Neural cell (in vitro differentiated cells): ENCODE measurements around the gene ZDHHC7. TPM values are rescaled to one million over a fixed set of nuclear protein-coding genes. Genes with fewer than 3 reads are reported as not detected.
A peak's percentile ranks its signal among the peaks of the same experiment; 100 is the strongest.

Experiments
- H2AFZ ChIP-seq: fragments of 200-600, 300-800 bp; sonication (generic), shearing (Covaris generic); 2 replicates; pipeline ENCODE4 v1.6.0; 2014; ENCODE audit warnings: low read depth, mild to moderate bottlenecking, antibody characterized with exemption, low read length, moderate library complexity
- H3F3A ChIP-seq: fragments of 200-600 bp; shearing (Covaris generic); 2 replicates; pipeline ENCODE4 v1.6.1; 2016; ENCODE audit warnings: mild to moderate bottlenecking, moderate library complexity, mixed read lengths, antibody characterized with exemption, low read length; ENCODE audit not compliant: insufficient read depth, poor library complexity, severe bottlenecking
- H3K27ac ChIP-seq: fragments of 200-600, 300-800 bp; sonication (generic), shearing (Covaris generic); 2 replicates; pipeline ENCODE4 v1.5.1; 2014; ENCODE audit warnings: mild to moderate bottlenecking, low read length, moderate library complexity
- H3K27me3 ChIP-seq: fragments of 300-800, 200-600 bp; sonication (generic), shearing (Covaris generic); 2 replicates; pipeline ENCODE4 v1.6.0; 2014; ENCODE audit warnings: mild to moderate bottlenecking, low read depth, low read length, moderate library complexity; ENCODE audit not compliant: insufficient read depth
- H3K36me3 ChIP-seq: fragments of 300-800, 200-600 bp; sonication (generic), shearing (Covaris generic); 2 replicates; pipeline ENCODE4 v1.5.1; 2014; ENCODE audit warnings: mild to moderate bottlenecking, antibody characterized with exemption, low read length, moderate library complexity; ENCODE audit not compliant: insufficient read depth
- H3K4me2 ChIP-seq: fragments of 300-800, 200-600 bp; sonication (generic), shearing (Covaris generic); 2 replicates; pipeline ENCODE4 v1.6.0; 2014; ENCODE audit warnings: mild to moderate bottlenecking, low read length
- H3K4me3 ChIP-seq: fragments of 300-800, 200-600 bp; sonication (generic), shearing (Covaris generic); 2 replicates; pipeline ENCODE4 v1.5.1; 2014; ENCODE audit warnings: mild to moderate bottlenecking, low read length, moderate library complexity
- H3K79me2 ChIP-seq: fragments of 200-600 bp; shearing (Covaris generic); replicated peaks from 2 replicates; pipeline ENCODE4 v1.6.0; 2014; ENCODE audit warnings: mild to moderate bottlenecking, low read length, moderate library complexity; ENCODE audit not compliant: insufficient read depth
- H3K9ac ChIP-seq: fragments of 300-800, 200-600 bp; sonication (generic), shearing (Covaris generic); 2 replicates; pipeline ENCODE4 v1.6.1; 2016; ENCODE audit warnings: mild to moderate bottlenecking, low read length, mixed read lengths
- H3K9me2 ChIP-seq: fragments of 200-600 bp; shearing (Covaris generic); 2 replicates; pipeline ENCODE4 v1.6.1; 2016; ENCODE audit warnings: mild to moderate bottlenecking, low read length, mixed read lengths; ENCODE audit not compliant: insufficient read depth
- H3K9me3 ChIP-seq: fragments of 200-600, 300-800 bp; sonication (generic), shearing (Covaris generic); 2 replicates; pipeline ENCODE4 v1.6.1; 2016; ENCODE audit warnings: mild to moderate bottlenecking, mixed run types, low read length, moderate library complexity, mixed read lengths
- H4K20me1 ChIP-seq: fragments of 200-600 bp; shearing (Covaris generic); 2 replicates; pipeline ENCODE4 v1.6.1; 2016; ENCODE audit warnings: mild to moderate bottlenecking, mixed run types; ENCODE audit not compliant: insufficient read depth
- EP300 ChIP-seq: fragments of 450-650 bp; conservative IDR thresholded peaks from 2 replicates; pipeline ENCODE4 v1.6.1; 2014; ENCODE audit warnings: antibody characterized with exemption, mild to moderate bottlenecking, moderate library complexity; ENCODE audit not compliant: poor library complexity, severe bottlenecking
- EZH2 ChIP-seq: fragments of 200-600, 300-800 bp; shearing (Covaris generic), sonication (generic); IDR thresholded peaks from 2 replicates; pipeline ENCODE4 v1.6.1; 2014; ENCODE audit warnings: antibody characterized with exemption, low read length, borderline replicate concordance, mild to moderate bottlenecking; ENCODE audit not compliant: insufficient read depth, poor library complexity, severe bottlenecking
- MXI1 ChIP-seq: fragments of 450-650 bp; conservative IDR thresholded peaks from 2 replicates; pipeline ENCODE4 v1.6.1; 2014; ENCODE audit warnings: antibody characterized with exemption, mild to moderate bottlenecking; ENCODE audit not compliant: poor library complexity, severe bottlenecking
- POLR2AphosphoS5 ChIP-seq: IDR thresholded peaks from 2 replicates; pipeline ENCODE4 v1.6.1; 2012
- RAD21 ChIP-seq: fragments of 450-650 bp; conservative IDR thresholded peaks from 2 replicates; pipeline ENCODE4 v1.6.1; 2014; ENCODE audit warnings: antibody characterized with exemption, mild to moderate bottlenecking, moderate library complexity
- SMC3 ChIP-seq: fragments of 450-650 bp; conservative IDR thresholded peaks from 2 replicates; pipeline ENCODE4 v1.6.1; 2014; ENCODE audit warnings: antibody characterized with exemption, mild to moderate bottlenecking, moderate library complexity; ENCODE audit not compliant: poor library complexity
- TAF1 ChIP-seq: IDR thresholded peaks from 2 replicates; pipeline ENCODE4 v1.6.1; 2012; ENCODE audit warnings: low read depth
- polyA plus RNA-seq: library from polyadenylated mRNA; depleted of rRNA; stranded (reverse); fragments of >200 nt; gene quantifications from 2 replicates; pipeline ENCODE4 v1.2.3, GENCODE V29; 2014
- TF ChIP-seq, protein P1 (sequence below): IDR thresholded peaks from 2 replicates; pipeline ENCODE4 v1.6.1; 2012; ENCODE audit warnings: borderline replicate concordance
- TF ChIP-seq, protein P2 (sequence below): fragments of 450-650 bp; IDR thresholded peaks from 2 replicates; pipeline ENCODE4 v1.5.1; 2014; ENCODE audit warnings: antibody characterized with exemption, mild to moderate bottlenecking, moderate library complexity; ENCODE audit not compliant: poor library complexity, severe bottlenecking

ZDHHC7 gene
- polyA plus RNA-seq, 1 donor from 2014 or later: 33.8 TPM

DNA sequence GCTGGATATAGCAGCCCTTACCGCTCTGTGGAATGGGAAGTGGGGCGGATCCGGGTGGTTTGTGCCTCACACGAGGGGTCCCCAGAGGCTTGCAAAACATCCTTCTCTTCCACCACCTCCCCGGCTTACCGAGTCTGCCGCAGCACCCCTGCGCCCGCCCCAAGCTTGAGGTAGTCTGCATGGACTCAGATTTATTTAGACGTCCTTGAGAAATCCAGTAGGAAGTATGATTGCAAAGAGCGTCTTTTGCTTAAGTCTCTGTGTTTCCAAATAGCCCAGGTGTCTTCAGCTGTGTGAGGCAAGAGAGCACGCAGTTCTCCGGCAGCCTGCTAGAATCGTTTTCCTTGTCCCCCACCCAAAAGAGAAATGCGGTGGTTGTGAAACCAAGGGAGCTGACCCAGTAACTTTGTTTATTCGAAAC, 18.7 kb upstream of the ZDHHC7 start:
- H3K79me2 ChIP-seq: no peaks in the 10 kb centered on the region
- H3K27ac ChIP-seq: no peak overlapping the region
- TF ChIP-seq MXI1: no peak
- TF ChIP-seq, protein P1, sequence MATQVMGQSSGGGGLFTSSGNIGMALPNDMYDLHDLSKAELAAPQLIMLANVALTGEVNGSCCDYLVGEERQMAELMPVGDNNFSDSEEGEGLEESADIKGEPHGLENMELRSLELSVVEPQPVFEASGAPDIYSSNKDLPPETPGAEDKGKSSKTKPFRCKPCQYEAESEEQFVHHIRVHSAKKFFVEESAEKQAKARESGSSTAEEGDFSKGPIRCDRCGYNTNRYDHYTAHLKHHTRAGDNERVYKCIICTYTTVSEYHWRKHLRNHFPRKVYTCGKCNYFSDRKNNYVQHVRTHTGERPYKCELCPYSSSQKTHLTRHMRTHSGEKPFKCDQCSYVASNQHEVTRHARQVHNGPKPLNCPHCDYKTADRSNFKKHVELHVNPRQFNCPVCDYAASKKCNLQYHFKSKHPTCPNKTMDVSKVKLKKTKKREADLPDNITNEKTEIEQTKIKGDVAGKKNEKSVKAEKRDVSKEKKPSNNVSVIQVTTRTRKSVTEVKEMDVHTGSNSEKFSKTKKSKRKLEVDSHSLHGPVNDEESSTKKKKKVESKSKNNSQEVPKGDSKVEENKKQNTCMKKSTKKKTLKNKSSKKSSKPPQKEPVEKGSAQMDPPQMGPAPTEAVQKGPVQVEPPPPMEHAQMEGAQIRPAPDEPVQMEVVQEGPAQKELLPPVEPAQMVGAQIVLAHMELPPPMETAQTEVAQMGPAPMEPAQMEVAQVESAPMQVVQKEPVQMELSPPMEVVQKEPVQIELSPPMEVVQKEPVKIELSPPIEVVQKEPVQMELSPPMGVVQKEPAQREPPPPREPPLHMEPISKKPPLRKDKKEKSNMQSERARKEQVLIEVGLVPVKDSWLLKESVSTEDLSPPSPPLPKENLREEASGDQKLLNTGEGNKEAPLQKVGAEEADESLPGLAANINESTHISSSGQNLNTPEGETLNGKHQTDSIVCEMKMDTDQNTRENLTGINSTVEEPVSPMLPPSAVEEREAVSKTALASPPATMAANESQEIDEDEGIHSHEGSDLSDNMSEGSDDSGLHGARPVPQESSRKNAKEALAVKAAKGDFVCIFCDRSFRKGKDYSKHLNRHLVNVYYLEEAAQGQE: no peak
- TF ChIP-seq, protein P2, sequence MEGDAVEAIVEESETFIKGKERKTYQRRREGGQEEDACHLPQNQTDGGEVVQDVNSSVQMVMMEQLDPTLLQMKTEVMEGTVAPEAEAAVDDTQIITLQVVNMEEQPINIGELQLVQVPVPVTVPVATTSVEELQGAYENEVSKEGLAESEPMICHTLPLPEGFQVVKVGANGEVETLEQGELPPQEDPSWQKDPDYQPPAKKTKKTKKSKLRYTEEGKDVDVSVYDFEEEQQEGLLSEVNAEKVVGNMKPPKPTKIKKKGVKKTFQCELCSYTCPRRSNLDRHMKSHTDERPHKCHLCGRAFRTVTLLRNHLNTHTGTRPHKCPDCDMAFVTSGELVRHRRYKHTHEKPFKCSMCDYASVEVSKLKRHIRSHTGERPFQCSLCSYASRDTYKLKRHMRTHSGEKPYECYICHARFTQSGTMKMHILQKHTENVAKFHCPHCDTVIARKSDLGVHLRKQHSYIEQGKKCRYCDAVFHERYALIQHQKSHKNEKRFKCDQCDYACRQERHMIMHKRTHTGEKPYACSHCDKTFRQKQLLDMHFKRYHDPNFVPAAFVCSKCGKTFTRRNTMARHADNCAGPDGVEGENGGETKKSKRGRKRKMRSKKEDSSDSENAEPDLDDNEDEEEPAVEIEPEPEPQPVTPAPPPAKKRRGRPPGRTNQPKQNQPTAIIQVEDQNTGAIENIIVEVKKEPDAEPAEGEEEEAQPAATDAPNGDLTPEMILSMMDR: no peak
- TF ChIP-seq EP300: no peak
- H4K20me1 ChIP-seq: no peaks in the 10 kb centered on the region
- H3K9me2 ChIP-seq: no peaks in the 10 kb centered on the region
- H3K4me3 ChIP-seq: peak overlapping the region; percentile 92
- H3K36me3 ChIP-seq: no peaks in the 10 kb centered on the region
- no peak overlapping the region for H3K9ac ChIP-seq
- H3K9me3 ChIP-seq: no peaks in the 10 kb centered on the region
- H3K4me2 ChIP-seq: no peak overlapping the region
- no peaks in the 10 kb centered on the region for H3F3A ChIP-seq
- no peak overlapping the region for H2AFZ ChIP-seq
- no peaks in the 10 kb centered on the region for H3K27me3 ChIP-seq

- no peak overlapping the region for H2AFZ ChIP-seq
- TF ChIP-seq EP300 (no peak), RAD21 (no peak), TAF1 (no peak), MXI1 (no peak), EZH2 (no peak), SMC3 (no peak), POLR2AphosphoS5 (no peak)
- TF ChIP-seq, protein P2: no peak
- TF ChIP-seq, protein P1: no peak
- H3K4me3 ChIP-seq: peak overlapping the region; percentile 92
- no peaks in the 10 kb centered on the region for H3K9me3 ChIP-seq
- no peaks in the 10 kb centered on the region for H3K79me2 ChIP-seq
- peak overlapping the region; percentile 60 for H3K4me2 ChIP-seq
- no peaks in the 10 kb centered on the region for H4K20me1 ChIP-seq
- H3K27ac ChIP-seq: peak overlapping the region; percentile 31
- no peaks in the 10 kb centered on the region for H3K36me3 ChIP-seq
- no peaks in the 10 kb centered on the region for H3K9me2 ChIP-seq
- peak overlapping the region; percentile 88 for H3K9ac ChIP-seq
- no peaks in the 10 kb centered on the region for H3K27me3 ChIP-seq
- no peaks in the 10 kb centered on the region for H3F3A ChIP-seq
Measured at GRCh38 chr16:85029408-85029784, 18.1 kb upstream of the ZDHHC7 start.
